OCI-LY1 (cell line): ENCODE results near the gene MMP11.

ENCODE experiments used
- EZH2 ChIP-seq: fragments of 200-600 bp; sonication (generic), shearing (Covaris generic); IDR thresholded peaks from 2 replicates; pipeline ENCODE4 v1.8.0; 2017; ENCODE audit warnings: borderline replicate concordance, mixed run types, mild to moderate bottlenecking, antibody characterized with exemption, low read length, moderate library complexity, mixed read lengths
- TF ChIP-seq, protein P1 (sequence below): fragments of 200-600 bp; sonication (generic), shearing (Covaris generic); IDR thresholded peaks from 2 replicates; pipeline ENCODE4 v1.5.1; 2017; ENCODE audit warnings: mild to moderate bottlenecking, antibody characterized with exemption, low read length, moderate library complexity, mixed read lengths

DNA sequence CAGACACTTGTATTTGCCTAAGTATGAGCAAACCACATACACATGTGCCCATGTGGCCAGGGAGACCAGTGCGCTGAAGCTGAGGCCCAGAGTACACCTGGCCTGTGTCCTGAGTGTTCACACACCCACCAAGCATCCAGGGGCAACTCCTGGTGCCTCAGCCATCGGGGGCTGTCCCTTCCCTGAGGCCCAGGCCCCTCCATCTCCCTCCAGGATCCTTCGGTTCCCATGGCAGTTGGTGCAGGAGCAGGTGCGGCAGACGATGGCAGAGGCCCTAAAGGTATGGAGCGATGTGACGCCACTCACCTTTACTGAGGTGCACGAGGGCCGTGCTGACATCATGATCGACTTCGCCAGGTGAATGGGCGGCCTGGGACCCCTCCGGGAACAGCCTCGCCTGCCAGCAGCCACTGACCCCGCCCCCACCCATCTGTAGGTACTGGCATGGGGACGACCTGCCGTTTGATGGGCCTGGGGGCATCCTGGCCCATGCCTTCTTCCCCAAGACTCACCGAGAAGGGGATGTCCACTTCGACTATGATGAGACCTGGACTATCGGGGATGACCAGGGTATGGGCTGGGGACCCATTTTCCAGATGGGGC, 7.6 kb downstream of the MMP11 start:
- TF ChIP-seq EZH2: no peak
- TF ChIP-seq, protein P1, sequence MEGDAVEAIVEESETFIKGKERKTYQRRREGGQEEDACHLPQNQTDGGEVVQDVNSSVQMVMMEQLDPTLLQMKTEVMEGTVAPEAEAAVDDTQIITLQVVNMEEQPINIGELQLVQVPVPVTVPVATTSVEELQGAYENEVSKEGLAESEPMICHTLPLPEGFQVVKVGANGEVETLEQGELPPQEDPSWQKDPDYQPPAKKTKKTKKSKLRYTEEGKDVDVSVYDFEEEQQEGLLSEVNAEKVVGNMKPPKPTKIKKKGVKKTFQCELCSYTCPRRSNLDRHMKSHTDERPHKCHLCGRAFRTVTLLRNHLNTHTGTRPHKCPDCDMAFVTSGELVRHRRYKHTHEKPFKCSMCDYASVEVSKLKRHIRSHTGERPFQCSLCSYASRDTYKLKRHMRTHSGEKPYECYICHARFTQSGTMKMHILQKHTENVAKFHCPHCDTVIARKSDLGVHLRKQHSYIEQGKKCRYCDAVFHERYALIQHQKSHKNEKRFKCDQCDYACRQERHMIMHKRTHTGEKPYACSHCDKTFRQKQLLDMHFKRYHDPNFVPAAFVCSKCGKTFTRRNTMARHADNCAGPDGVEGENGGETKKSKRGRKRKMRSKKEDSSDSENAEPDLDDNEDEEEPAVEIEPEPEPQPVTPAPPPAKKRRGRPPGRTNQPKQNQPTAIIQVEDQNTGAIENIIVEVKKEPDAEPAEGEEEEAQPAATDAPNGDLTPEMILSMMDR: no peak
